Activated CD4-positive, alpha-beta T cell treated with anti-CD3 and anti-CD28 coated beads, Interleukin-2, amount 50 U/mL, for 4 hours (primary cell): ENCODE results near the gene CDT1.

ENCODE experiments used
- DNase-seq, 2 experiments: peaks; one replicate each; pipeline ENCODE4 v3.0.0-alpha.2; 2020

Gene CDT1

GRCh38 chr16:88806491-88807111 is 3.0 kb downstream of the CDT1 start:
- DNase-seq = no peak

GRCh38 chr16:88807142-88807625 is 3.6 kb downstream of the CDT1 start:
- no peak for DNase-seq

DNA sequence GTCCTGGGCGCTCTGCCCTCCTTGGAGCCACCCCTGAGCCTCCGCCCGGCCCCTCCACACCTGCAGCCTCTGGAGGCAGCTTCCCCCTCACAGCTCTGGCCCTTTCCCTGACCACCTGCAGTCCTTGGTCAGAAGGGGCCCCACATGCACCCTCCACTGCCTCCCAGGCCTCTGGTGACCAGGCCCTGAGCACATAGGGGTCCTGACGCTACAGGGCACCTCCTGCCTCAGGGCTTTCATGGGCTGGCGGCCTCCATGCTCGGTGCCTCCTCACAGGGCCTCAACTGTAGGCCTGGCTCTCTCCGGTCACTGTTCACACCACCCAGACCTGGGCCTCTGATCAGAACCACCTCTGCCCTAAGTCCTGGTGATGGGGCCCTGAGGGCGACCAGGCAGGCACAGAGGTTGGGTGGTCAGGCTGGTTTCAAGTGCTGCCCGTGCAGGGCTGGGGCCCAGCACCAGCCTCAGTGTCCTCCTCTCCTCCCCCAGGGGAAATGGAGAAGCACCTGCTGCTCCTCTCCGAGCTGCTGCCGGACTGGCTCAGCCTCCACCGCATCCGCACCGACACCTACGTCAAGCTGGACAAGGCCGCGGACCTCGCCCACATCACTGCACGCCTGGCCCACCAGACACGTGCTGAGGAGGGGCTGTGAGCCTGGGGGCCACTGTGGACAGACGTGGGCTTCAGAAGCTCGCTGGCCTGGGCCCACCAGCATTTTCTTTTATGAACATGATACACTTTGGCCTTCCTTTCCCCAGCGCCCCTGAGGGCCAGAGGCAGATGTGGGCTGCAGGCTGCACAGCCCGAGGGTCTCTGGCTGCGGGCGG is 4.3 kb downstream of the CDT1 start:
- DNase-seq = no peak

DNA sequence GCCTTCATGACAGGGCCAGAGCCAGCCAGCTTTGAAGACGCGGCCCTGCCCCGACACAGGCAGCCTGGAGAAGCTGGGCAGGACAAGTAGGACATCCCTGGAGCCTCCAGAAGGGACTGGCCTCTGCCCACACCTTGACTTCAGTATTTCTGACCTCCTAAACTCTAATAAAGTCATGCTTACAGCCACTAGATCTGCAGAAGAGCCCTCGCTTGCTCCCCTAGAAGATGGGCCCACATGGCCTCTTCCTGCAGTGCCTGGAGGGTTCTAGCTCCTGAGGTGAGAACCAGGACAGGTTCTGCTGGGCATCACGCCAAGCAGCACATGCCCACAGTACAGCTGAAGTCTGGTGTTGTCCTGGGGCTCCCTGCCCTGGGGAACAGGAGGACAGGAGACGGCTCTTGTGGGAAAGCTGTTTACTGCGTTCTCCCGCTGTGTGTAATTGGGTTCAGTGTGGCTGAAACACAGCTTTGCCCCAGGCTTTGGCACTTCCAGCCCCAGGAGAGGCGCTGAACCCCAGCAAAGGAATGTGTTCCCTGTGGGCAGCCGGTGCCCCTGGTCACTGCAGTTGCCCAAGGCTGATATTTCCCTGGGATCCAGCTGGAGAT is 5.6 kb downstream of the CDT1 start:
- no peak for DNase-seq

- DNase-seq = no peak
Observed at GRCh38 chr16:88809676-88810165, 6.1 kb downstream of the CDT1 start.

- DNase-seq = no peak
Observed at GRCh38 chr16:88810166-88810911, 6.8 kb downstream of the CDT1 start.

- DNase-seq = peak; percentile 54 to 57
Observed at GRCh38 chr16:88810912-88811768, 7.6 kb downstream of the CDT1 start.

DNA sequence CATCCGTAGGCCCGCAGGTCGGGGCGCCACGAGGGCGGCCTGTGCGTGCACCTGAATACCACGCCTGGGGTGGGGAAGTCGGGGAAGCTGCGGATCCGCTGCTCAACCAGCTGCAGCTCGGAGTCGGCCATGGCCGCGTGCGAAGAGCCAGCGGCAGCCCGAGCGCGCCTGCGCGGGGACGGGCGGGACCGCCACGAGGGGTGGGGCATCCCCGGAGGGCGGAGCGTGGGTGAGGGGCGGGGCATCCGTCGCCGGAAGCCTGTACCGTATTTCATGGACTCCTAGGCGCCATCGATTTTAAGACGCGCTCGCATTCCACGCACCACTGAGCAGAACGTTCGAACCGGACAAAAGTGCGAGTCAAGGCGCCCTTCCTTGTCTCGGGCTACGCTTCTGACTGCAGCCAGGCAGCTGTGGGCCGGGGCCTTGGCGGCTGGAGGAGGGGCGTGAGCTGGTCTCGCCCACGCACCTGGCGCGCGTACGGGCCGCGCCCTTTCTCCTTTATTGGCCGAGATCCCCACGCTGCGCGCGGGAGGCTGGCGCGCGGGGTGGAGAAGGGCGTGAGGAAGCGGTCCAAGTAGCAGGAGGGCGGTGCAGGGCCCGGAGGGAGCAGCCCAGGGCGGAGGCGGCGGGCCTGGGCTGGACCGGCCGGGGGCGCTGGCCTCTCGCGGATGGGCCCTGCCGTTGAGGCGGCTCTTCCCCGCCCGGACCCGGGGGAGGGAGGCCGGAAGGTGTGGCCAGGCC is 8.4 kb downstream of the CDT1 start, which contains the start of gene APRT:
TSS of gene APRT (minus strand) at position 160 of the 744 bp plus-strand sequence. CDS start at position 131, 29 bp downstream.
- peak; percentile 95 to 97 for DNase-seq

GRCh38 chr16:88812513-88813268 is 9.1 kb downstream of the CDT1 start:
- no peak for DNase-seq

DNA sequence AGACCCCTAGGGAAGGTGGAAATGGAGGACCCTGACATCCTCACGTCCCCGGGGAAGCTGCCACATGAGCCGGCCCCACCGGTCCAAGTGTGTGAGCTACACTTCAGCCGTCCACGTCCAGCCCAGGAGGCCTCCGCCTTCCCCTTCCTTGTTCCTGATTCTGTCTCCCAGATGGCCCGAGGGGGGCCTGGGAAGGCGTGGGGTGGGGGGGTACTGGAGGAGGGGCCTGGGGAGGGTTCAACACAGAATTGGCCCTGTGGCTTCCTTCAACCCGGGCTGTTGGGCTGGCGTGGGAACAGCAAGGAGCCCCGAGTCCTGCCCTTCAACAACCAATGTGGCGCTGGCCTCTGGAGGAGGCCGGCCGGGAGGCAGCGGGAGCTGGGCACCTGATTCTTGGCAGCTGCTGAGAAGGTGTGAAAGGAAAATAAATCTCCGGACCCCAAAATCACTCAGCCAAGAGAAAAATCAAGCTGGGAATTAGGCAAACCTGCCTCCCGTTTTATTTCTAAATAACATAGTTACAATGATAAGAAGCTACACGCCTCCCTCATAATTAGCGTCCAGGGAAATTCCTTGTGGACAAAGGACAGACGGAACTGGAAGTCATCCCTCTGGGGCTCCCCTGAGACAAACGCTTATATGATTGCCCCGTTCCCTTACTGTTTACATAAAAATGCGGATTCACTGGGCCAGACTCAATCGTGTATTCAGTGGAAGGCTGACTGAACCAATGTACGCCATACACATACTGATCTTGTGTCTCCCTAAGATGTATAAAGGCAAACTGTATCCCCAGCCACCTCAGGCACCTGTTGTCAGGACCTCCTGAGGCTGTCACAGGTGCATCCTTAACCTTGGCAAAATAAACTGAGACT is 9.9 kb downstream of the CDT1 start:
- DNase-seq = no peak

DNA sequence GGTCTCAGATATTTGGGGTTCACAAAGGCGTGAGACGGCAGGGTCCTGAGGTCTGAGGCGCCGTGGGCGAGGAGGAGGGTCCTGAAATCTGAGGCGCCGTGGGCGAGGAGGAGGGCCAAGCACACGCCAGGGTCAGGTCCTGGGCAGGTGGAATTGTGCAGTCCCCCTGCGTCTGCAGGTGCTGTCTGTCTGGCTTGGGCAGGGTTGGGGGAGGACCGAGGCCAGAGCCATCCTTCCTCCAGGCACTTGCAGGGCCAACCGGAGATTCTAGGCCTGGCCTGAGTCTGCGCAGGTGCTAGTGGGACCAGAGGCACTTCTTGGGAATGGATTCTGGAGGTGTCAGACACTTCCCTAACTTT is 10.5 kb downstream of the CDT1 start:
- DNase-seq = no peak

DNA sequence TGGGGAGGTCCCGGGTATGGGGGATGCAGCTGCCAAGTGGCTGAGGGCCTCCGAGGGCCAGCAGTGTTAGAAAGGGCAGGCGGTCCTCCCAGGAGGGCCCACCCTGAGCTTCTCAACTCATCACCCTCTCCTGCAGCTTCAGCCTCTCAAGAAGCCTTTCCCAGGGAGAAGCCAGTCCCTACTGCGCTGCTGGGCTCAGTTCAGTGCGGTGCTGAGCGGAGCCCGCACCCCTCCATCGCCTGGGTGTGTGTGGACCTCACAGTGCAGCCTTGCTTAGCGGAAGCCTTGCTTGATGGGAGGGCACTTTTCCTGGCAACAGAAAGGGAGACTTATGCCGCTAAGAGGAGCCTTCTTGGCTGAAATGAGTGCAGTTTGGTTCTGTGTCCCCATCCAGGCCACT is 11.6 kb downstream of the CDT1 start:
- DNase-seq = no peak

DNA sequence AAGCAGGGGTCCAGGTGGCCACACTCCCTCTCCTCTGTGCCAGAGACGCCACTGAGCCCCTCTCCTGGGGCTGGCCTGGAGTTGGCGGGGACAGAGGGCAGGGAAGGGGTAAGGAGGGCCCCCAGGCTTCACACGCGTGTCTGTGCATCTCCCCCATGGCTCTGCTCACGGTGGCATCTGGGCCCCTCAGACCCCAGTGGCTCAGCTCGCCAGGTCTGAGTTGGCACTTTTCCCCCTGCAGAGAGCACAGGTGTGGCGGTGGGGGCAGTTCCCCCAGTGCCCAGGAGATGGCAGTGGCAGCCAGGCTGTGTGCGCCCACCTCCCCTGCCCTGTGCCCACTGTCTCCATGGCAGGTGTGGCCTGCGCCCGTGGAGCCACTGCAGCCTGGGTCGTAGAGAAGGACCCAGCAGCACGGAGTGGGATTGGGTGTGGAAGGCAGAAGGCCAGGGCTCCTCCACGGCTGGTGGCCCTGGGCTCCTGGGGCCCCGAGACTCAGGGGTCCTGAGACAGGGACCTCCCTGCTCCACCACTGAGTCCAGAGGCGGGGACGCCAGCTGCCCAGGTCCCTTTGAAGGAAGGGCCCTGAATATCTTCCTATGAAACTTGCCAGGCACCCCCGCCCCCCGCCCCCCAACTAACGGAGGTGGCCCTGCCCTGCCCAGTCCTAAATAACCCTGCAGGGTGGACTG is 12.5 kb downstream of the CDT1 start:
- DNase-seq = peak; percentile 45 to 47

- no peak for DNase-seq
Observed at GRCh38 chr16:88816736-88817535, 13.3 kb downstream of the CDT1 start.

DNA sequence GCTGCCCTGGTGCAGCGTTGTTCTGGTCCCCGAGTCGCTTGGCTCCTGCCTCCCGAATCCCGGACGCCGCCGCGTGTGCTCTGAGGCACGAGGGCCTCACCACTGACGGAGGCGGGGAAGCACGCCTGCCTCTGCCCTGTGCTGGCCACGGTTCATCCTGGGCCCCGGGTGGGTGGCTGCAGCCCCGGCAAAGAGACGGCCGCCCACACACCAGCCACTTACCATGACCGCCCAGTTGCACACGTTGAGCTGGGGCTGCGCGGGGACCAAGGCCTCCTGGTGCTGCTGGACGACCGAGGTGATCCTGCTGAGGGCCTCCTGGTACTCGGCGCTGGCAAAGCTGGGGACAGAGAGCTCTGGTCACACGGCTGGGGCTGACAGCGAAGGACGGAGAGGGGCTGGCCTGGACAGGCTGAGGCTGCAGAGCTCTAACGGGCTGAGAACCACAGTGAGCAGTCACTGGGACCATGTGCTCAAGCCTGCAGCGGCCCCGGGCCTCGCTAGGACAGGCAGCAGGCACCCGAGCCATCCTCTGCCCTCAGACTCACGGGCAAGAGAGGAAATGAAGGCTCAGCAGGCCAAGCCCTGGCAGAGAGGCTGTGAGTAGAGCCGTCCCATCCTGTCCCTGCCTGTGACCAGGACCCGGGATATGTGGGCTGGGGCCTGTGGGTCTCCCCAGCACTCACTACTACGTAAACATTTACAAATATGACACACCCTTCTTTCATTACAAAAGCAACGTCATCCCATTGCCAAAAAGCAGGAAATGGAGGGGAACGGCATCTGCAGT is 14.4 kb downstream of the CDT1 start:
- no peak for DNase-seq

- no peak for DNase-seq
Observed at GRCh38 chr16:88818575-88818874, 14.9 kb downstream of the CDT1 start.

GRCh38 chr16:88819126-88819525 is 15.5 kb downstream of the CDT1 start:
- no peak for DNase-seq
